ENCODE measurements around the gene PPP2R5C. TPM values are rescaled to one million over a fixed set of nuclear protein-coding genes. Genes with fewer than 3 reads are reported as not detected.

The PPP2R5C gene
- polyA plus RNA-seq, 3 donors = 61.9 to 72.5 (median 64.0) TPM

GRCh38 chr14:101733211-101733610 lies 28.3 kb upstream of the PPP2R5C start:
- peak overlapping the region in 3 of 7 donors; percentile 18 to 32 (median 30) for H3K27ac Mint-ChIP-seq
- Histone ChIP-seq H3K27me3 (ENCODE audit: control insufficient read depth in 2 of 2, insufficient read depth in 2 of 2, low read length in 2 of 2) (no peaks in the 10 kb centered on the region), H3K4me1 (ENCODE audit: control insufficient read depth in 1 of 2, insufficient read depth in 2 of 2, low read length in 2 of 2) (peaks cover 30 to 32% of the 10 kb centered on the region in 2 donors), H3K36me3 (replicated peaks in 1 of 2; ENCODE audit: control insufficient read depth in 1 of 2, insufficient read depth in 2 of 2, low read length in 2 of 2) (no peaks in the 10 kb centered on the region), H3K79me2 (ENCODE audit: insufficient read depth, low read length) (no peaks in the 10 kb centered on the region), H3K4me2 (replicated peaks; ENCODE audit: extremely low read depth, low read length, poor library complexity, severe bottlenecking) (no peak overlapping the region), H4K20me1 (ENCODE audit: insufficient read depth, low read length) (no peaks in the 10 kb centered on the region), H3K4me3 (replicated peaks in 1 of 3; ENCODE audit: low read depth in 2 of 3, low read length in 3 of 3) (no peak overlapping the region), H3K9ac (ENCODE audit: insufficient read depth, low read length, poor library complexity, severe bottlenecking) (no peak overlapping the region), H3K9me3 (replicated peaks in 1 of 2; ENCODE audit: control insufficient read depth in 1 of 2, insufficient read depth in 1 of 2, low read length in 2 of 2) (peaks cover 8 to 11% of the 10 kb centered on the region in 2 donors), H2AFZ (ENCODE audit: insufficient read depth, low read depth, low read length, poor library complexity, severe bottlenecking) (no peak overlapping the region), H3K27ac (ENCODE audit: low read depth in 1 of 2, low read length in 2 of 2) (no peak overlapping the region)
- WGBS (ENCODE audit: insufficient coverage) = 100% methylated on average over 1 of the region's 4 CpGs
- H3K27me3 Mint-ChIP-seq (ENCODE audit: low read depth in 3 of 3) = peaks cover 5 to 18% (median 10%) of the 10 kb centered on the region in 3 donors
- TF ChIP-seq CTCF (IDR thresholded peaks at IDR 0.05) = no peak
- DNase-seq = peak in 2 of 3 donors; percentile 47 to 66
- peaks cover 32% of the 10 kb centered on the region for H3K4me1 Mint-ChIP-seq
- peaks cover 4 to 15% (median 10%) of the 10 kb centered on the region in 7 donors for H3K9me3 Mint-ChIP-seq
- H3K36me3 Mint-ChIP-seq = peaks cover 0 to under 1% of the 10 kb centered on the region in 2 donors
- H3K4me3 Mint-ChIP-seq = no peak overlapping the region
- intact Hi-C loops (cut with micrococcal nuclease) = no loop called here

GRCh38 chr14:101734246-101734847 lies 27.2 kb upstream of the PPP2R5C start:
- Mint-ChIP-seq H3K4me3 (no peak overlapping the region), H3K4me1 (peaks cover 40% of the 10 kb centered on the region), H3K9me3 (peaks cover 4 to 9% (median 6%) of the 10 kb centered on the region in 7 donors), H3K36me3 (no peaks in the 10 kb centered on the region), H3K27ac (peak overlapping the region in 2 of 7 donors; percentile 43 to 61), H3K27me3 (ENCODE audit: low read depth in 3 of 3) (peaks cover 0 to 18% (median 10%) of the 10 kb centered on the region in 3 donors)
- no peak overlapping the region for H3K9ac ChIP-seq (ENCODE audit: insufficient read depth, low read length, poor library complexity, severe bottlenecking)
- no peak overlapping the region for H2AFZ ChIP-seq (ENCODE audit: insufficient read depth, low read depth, low read length, poor library complexity, severe bottlenecking)
- no peaks in the 10 kb centered on the region for H4K20me1 ChIP-seq (ENCODE audit: insufficient read depth, low read length)
- 88% methylated on average over 16 of the region's 16 CpGs for WGBS (ENCODE audit: insufficient coverage)
- H3K36me3 ChIP-seq (replicated peaks in 1 of 2; ENCODE audit: control insufficient read depth in 1 of 2, insufficient read depth in 2 of 2, low read length in 2 of 2) = no peaks in the 10 kb centered on the region
- H3K9me3 ChIP-seq (replicated peaks in 1 of 2; ENCODE audit: control insufficient read depth in 1 of 2, insufficient read depth in 1 of 2, low read length in 2 of 2) = peaks cover 5 to 6% of the 10 kb centered on the region in 2 donors
- H3K79me2 ChIP-seq (ENCODE audit: insufficient read depth, low read length) = no peaks in the 10 kb centered on the region
- H3K27ac ChIP-seq (ENCODE audit: low read depth in 1 of 2, low read length in 2 of 2) = no peak overlapping the region
- no peak for TF ChIP-seq CTCF (IDR thresholded peaks at IDR 0.05)
- H3K4me2 ChIP-seq (replicated peaks; ENCODE audit: extremely low read depth, low read length, poor library complexity, severe bottlenecking) = no peak overlapping the region
- intact Hi-C loops (cut with micrococcal nuclease) = no loop called here
- H3K4me3 ChIP-seq (replicated peaks in 1 of 3; ENCODE audit: low read depth in 2 of 3, low read length in 3 of 3) = no peak overlapping the region
- H3K27me3 ChIP-seq (ENCODE audit: control insufficient read depth in 2 of 2, insufficient read depth in 2 of 2, low read length in 2 of 2) = no peaks in the 10 kb centered on the region
- peaks cover 40 to 41% of the 10 kb centered on the region in 2 donors for H3K4me1 ChIP-seq (ENCODE audit: control insufficient read depth in 1 of 2, insufficient read depth in 2 of 2, low read length in 2 of 2)
- no peak for DNase-seq

Measured in CD14-positive monocyte (primary cell).